ENCODE data around the gene RNF130. TPM values are rescaled to one million over a fixed set of nuclear protein-coding genes. Genes with fewer than 3 reads are reported as not detected.

RNF130 gene
- total and polyA plus RNA-seq, 8 donors: 61.0 to 125 (median 70.7) TPM

DNA sequence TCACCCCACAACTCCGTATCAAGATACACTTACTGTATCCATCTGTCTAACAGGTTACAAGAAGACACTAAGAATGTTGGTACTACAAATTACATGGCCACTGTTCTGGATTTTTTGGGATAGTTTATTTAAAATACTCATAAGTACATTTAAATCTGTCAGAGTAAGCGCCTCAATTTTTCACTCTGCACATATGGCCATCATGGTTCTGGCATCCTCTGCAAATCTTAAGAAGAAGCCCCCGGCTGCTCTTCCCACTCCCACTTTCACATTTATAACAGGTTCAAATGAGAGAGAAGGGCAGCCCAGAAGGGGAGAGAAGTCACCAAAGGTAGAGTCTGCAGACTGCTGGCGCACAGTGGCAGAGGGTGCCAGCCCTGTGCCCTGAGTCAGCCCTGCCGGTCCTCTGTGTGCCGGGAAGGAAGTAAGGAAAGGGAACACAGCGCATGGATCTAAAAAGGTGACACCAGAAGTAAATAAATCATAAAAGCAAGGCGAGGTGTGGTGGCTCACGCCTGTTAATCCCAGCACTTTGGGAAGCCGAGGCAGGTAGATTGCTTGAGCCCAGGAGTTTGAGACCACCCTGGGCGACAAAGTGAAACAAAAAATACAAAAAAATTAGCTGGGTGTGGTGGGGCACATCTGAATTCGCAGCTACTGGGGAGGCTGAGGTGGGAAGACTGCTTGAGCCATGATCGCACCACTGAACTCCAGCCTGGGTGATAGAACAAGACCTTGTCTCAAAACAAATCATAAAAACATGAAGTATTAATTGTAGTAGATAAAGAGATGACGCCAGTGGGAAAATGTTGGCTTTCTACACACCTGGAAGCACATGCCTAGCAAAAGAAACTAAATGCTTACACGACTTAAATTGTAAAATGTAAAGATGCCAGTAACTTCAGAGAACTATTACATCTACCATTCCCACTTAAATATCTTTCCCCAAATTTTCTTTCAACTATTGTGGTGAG is 30.0 kb downstream of the RNF130 start:
- no peak for DNase-seq
- Histone ChIP-seq H3K9me3 (peaks cover 0 to 4% of the 10 kb centered on the region in 2 donors), H3K4me1 (no peaks in the 10 kb centered on the region), H3K27me3 (no peaks in the 10 kb centered on the region), H3K4me3 (no peak overlapping the region), H3K27ac (no peak overlapping the region), H3K36me3 (peaks cover 0 to 44% of the 10 kb centered on the region in 2 donors)
- ATAC-seq: no peak
- no peak for TF ChIP-seq CTCF (IDR thresholded peaks at IDR 0.05)
- intact Hi-C loops (cut with DNase I): no loop called here

DNA sequence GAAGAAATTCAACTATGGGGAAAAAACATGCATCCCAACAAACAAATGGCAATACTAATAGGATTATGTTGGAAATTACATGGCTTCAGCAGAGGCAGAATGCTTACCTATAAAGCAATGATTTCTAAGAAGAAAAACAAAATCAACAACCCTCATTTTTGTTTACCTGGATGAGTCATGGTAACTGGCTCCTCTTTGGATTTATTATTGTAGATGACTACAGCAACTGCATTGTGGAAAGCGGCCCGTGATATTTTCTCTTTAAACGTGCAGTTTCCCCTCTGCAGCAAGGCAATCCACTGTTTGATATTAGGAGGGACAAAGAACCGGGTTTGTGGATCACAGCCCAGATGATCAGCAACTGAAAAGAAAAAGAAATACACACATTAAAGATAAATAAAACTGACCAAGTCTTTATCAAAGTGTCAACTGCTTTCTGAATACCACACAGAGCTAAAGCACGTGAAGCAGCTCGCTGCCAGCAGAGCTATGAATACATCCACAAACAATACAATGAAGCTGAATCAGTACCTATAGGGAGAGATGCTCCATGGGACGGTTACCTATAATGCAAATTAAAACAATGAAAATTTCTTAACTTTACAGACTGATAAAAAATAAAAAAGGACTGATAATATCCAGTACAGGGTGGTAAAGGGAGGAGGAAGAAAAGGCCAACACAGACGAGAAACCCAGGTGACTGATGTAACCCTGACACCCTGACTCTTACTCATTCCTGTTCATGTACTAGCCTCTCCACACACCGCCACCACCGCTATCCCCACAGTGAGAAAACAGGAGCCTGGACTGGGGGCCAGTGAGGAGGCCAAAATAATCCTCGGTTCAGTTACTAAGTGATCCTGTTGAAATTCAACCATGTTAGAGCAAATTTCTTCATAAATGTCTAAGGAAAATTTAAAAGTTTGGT is 31.0 kb downstream of the RNF130 start:
- H3K4me3 ChIP-seq: no peak overlapping the region
- no peaks in the 10 kb centered on the region for H3K4me1 ChIP-seq
- ATAC-seq: no peak
- no peak for DNase-seq
- peaks cover 0 to 10% of the 10 kb centered on the region in 2 donors for H3K9me3 ChIP-seq
- peaks cover 0 to 47% of the 10 kb centered on the region in 2 donors for H3K36me3 ChIP-seq
- no peaks in the 10 kb centered on the region for H3K27me3 ChIP-seq
- intact Hi-C loops (cut with DNase I): no loop called here
- no peak overlapping the region for H3K27ac ChIP-seq
- TF ChIP-seq CTCF (IDR thresholded peaks at IDR 0.05): no peak

DNA sequence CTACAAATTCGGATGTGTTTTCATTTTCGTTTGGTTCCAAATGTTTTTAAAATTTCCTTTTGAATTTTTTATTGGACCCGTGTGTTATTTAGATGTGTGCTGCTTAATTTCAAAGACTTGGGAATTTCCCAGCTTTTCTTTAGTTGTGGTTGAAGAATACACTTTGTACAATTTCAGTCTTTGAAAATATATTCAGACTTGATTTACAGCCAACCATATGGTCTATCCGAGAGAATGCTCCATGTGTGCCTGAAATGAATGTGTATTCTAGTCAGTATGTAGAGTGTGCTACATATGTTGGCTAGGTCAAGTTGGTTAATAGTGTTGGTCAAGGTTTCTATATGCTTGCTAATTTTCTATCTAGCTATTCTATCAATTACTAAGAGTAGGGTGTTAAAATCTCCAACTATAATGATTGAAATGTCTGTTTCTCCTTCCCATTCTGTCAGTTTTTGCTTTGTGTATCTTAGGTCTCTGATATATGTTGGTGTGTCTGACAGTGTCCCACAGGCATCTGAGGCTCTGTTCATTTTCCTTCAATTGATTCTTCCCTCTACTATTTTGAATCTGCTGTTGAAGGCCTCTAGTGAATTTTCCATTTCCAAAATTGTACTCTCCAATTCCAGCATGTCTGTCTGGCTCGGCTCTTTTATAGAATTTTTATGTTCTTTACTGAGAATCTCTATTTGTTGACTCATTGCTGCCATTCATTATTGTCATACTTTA is 36.2 kb downstream of the RNF130 start:
- intact Hi-C loops (cut with DNase I): no loop called here
- DNase-seq (no peak), ATAC-seq (no peak)
- Histone ChIP-seq H3K27me3 (no peaks in the 10 kb centered on the region), H3K27ac (peak overlapping the region in 1 of 2 donors; percentile 29), H3K4me1 (no peaks in the 10 kb centered on the region), H3K9me3 (peaks cover 0 to 17% of the 10 kb centered on the region in 2 donors), H3K36me3 (peaks cover 0 to 56% of the 10 kb centered on the region in 2 donors), H3K4me3 (no peak overlapping the region)
- TF ChIP-seq CTCF (IDR thresholded peaks at IDR 0.05): no peak

DNA sequence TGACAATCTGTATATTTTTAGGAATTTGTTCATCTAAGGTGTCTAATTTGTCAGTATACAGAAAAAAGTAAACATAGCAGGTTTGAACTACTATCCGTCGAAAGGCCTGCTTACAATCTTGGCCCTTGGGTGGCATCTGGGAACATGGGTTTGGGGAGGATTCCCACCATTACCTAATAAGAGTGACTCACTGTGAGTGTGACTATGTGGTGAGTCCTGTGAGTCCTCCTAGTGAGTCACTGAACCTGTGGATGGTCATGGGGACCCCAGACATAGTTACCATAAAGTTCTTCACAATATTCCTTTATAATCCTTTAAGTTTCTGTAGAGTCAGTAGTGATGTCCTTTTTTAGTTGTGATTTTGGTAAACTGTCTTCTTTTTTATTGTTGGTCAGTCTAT is 37.0 kb downstream of the RNF130 start:
- no peaks in the 10 kb centered on the region for H3K4me1 ChIP-seq
- no peak for TF ChIP-seq CTCF (IDR thresholded peaks at IDR 0.05)
- peaks cover 0 to 17% of the 10 kb centered on the region in 2 donors for H3K9me3 ChIP-seq
- intact Hi-C loops (cut with DNase I): no loop called here
- H3K27me3 ChIP-seq: no peaks in the 10 kb centered on the region
- no peak overlapping the region for H3K4me3 ChIP-seq
- DNase-seq (no peak), ATAC-seq (no peak)
- peak overlapping the region in 1 of 2 donors; percentile 29 for H3K27ac ChIP-seq
- H3K36me3 ChIP-seq: peaks cover 0 to 50% of the 10 kb centered on the region in 2 donors

Data from left lung (tissue), 10 donors.